Measurements from ENCODE around the gene CXCR5.

Gene CXCR5

GRCh38 chr11:118929501-118930093 lies 45.9 kb downstream of the CXCR5 start:
- no peak for DNase-seq

- peak; percentile 65 for DNase-seq
These were observed 46.5 kb downstream of the CXCR5 start for GRCh38 chr11:118930094-118930712.

- DNase-seq: no peak
These were observed 47.9 kb downstream of the CXCR5 start for GRCh38 chr11:118931571-118931970.

GRCh38 chr11:118933486-118933885 lies 49.8 kb downstream of the CXCR5 start:
- no peak for DNase-seq

- DNase-seq: no peak
These were observed 51.7 kb downstream of the CXCR5 start for GRCh38 chr11:118935376-118935775.

- DNase-seq: no peak
These were observed 55.1 kb downstream of the CXCR5 start for GRCh38 chr11:118938491-118939403.

- DNase-seq: no peak
These were observed 55.8 kb downstream of the CXCR5 start for GRCh38 chr11:118939404-118939915.

GRCh38 chr11:118939953-118940598 lies 56.4 kb downstream of the CXCR5 start:
- no peak for DNase-seq

- DNase-seq: no peak
These were observed 63.4 kb downstream of the CXCR5 start for GRCh38 chr11:118947091-118947490.
